ENCODE measurements around the gene NKX1-2. TPM values are rescaled to one million over a fixed set of nuclear protein-coding genes. Genes with fewer than 3 reads are reported as not detected.

NKX1-2 gene
- total RNA-seq, 1 donor from 2014 or later, result under 0.01 TPM

DNA sequence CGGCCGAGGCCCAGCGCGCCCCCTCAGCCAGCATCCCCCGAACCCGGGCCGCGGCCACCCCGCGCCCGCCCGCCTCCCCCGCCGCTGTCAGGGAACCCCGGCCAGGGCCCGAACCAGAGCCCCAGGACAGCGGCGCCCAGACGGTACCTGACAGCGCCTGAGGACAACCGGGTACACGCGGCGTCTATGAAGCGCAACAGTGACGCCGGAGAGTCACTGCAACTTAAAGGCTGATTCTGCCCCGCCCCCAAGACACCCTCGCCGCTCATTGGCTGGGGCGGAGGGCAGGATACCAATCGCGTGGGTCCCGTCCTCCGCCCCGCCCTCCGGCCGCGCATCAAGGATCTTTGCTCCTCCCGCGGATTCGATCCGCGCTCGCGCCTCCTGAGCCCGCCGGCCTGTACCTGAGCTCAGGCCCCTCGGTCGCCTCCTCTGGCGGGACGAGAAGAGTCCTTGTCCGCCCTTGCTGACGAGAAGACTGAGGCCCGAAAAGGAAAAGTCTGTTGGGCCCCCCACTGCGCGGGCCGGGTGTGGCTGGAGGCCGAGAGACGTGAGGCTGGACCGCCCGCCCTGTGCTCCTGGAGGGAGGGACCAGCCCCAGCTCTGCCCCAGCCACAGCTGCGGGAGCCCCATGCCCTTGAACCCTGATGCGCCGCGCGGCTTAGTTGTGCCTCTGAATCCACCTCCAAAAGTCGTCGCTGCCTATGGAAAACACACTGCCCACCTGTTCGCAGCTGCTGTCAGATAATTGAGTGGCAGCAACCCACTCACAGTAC is 30.9 kb downstream of the NKX1-2 start, which contains the start of gene OAT:
OAT (minus strand) TSS at position 198 of the 776 bp plus-strand sequence. CDS start 6,752 bp downstream, outside the sequence.
- FAIRE-seq (peak; percentile 66), DNase-seq (ENCODE audit: low spot score in 2 of 2) (peak; percentile 98 to 99)

DNA sequence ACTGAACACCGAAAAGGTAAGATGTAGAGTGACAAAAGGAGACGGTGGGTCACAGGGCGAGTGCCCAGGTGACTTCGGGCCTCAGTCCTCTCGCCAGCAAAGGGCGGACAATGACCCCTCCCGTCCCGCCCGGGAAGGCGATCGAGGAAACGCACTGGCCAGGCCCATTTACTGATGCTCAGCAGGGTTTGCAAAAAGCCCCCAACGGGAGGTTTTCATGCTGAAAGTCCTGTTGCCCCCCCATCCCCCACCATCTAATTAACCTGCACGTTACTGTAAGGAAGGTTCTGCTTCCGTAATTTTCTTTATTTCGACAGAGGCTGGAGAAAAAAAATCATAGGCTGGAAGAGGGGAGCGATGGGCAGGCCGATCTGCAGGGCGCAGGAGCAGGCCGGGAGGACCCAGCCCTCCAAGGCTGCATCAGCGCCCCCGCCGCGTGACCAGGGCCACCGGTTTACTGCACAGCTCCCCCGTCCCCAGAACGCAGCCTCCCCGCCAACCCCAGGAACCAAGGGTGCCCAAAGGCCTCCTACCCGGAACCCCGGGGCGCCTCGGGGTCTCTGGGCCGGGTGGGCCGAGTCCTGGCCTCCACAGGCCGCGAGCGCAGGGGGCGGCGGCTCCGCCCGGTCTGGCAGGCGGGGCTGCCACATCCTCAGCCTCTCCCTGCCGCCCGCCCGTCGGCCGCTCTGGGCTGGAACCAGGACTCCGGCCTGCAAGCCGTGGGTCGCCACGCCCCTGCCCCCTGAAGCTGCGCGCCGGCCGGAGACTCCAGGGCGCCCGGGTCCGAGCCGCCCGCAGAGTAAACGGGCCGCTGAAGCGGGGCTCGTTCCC is 31.7 kb downstream of the NKX1-2 start:
- FAIRE-seq (no peak), DNase-seq (ENCODE audit: low spot score in 2 of 2) (peak; percentile 47 to 58)

DNA sequence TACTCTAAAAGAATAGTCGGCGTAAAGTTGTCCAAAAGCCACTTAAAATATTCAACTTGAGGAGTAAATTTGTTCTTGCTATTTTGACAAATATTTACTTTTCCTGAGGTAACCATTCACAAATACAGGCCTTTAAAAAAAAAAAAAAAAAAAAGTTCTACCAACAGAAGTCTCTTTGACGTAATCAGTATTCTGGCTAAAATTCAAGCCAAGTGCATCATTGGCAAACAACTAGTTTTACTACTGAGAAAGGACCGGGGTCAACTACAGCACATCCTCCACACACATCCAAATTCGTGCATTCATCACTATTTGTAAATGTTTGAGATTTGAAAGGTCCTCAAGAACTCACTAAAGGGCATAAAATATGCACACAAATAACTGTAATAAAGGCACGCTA is 33.1 kb downstream of the NKX1-2 start:
- no peak for FAIRE-seq
- DNase-seq (ENCODE audit: low spot score in 2 of 2), result no peak

DNA sequence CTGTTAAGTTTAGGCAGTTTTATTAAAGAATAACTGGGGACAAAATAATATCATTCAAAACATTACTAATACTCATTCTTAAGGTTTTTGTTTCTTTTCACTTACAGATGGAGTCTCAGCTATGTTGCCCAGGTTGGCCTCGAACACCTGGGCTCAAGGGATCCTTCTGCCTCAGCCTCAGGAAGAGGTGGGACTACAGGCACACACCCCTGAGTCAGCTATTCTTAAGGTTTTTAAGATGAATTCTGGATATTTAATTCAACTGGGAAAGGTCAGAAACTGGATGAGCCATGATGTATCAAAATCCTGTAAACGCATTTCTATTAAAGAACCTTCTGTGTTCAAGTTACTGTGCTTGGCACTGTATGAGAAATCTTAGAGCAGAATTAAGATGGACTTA is 34.6 kb downstream of the NKX1-2 start:
- FAIRE-seq, result no peak
- no peak for DNase-seq (ENCODE audit: low spot score in 2 of 2)

DNA sequence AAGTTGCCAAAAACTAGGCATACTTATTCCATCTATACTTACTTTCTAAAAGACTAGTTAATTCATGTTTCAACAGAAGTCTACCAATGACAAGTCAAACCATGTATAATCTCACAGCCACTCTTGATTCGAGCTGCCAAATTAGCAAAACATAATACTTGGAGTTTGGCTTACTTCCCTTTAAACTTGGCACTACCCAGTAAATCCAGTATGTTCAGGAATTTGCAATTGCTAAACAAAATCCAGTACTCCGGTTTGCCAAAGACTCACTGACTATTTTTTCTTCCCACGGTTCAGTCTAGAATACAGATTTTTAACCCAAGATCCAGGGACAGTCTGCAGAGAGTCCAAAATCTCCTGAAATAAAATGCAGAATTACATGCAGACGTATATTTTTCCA is 35.8 kb downstream of the NKX1-2 start:
- no peak for DNase-seq (ENCODE audit: low spot score in 2 of 2)

DNA sequence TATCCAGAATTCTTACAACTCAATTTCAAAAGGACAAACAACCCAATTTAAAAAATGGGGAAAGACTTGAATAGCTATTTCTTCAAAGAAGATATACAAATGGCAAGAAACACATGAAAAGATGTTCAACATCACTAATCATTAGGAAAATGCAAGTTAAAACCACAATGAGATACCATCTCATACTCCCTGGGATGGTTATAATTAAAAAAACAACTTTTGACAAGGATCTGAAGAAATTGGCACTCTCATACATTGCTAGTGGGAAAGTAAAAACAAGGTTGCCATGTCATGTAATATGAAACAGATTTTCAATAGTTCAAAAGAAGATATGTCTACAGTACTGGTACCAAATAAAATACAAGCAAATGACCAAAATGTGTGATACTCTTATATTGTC is 40.1 kb downstream of the NKX1-2 start:
- DNase-seq (ENCODE audit: low spot score in 2 of 2) (no peak), FAIRE-seq (no peak)

More for the DNA sequence above, 35.8 kb downstream of the NKX1-2 start:
- no peak for FAIRE-seq

DNA sequence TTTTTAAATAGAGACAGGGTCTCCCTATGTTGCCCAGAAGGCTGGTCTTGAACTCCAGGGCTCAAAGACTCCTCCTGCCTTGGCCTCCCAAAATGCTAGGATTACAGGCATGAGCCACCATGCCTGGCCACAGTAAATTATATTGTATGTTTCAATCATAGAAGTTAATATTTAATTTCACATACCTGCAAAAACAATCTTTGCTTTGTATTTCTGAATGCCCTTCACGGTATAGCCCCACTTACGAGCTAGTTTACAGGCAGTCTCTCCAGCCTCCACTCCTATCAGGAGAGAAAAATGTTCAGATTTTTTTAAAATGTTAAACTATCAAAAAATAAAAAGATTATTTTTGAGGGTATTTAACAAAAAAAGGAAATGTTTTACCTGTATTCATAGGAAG is 41.5 kb downstream of the NKX1-2 start:
- DNase-seq (ENCODE audit: low spot score in 2 of 2) (no peak), FAIRE-seq (no peak)

DNA sequence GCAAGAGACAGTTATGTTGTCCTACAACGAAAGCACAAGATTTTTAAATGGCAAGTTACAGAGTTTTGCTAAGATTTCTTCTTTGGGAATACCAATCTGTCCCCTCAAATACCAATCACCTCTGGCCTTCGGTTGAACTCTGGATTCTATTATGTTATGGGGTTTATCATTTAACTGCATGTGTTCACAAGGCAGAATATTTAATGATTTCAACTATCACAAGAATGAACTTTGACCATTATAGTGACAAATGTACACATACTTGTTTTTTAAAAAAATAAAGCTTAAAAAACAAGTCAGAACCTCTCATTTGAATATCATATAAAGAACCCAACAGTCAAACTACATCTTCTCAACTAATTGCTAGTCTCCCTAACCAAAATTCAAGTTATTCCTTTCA is 42.4 kb downstream of the NKX1-2 start:
- DNase-seq (ENCODE audit: low spot score in 2 of 2), result no peak
- FAIRE-seq, result no peak

DNA sequence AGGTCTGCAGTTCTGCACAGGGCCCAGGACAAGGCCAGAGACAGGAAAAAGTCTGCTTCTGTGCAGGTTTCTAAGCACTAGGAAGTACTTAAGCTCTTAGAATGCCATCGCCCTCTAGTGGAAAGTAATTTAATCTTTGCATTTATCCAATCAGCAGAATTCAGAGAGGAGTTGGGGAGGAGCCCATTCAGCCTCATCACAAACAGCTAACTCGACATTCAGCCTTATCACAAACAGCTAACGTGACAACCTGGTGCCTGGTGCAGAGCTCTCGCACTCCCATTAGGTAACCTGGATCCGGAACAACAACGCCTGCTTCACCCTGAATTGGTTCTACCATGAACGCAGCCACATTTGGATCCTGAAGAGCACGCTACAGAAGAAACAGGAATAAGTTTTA is 46.3 kb downstream of the NKX1-2 start:
- FAIRE-seq (no peak), DNase-seq (ENCODE audit: low spot score in 2 of 2) (no peak)

DNA sequence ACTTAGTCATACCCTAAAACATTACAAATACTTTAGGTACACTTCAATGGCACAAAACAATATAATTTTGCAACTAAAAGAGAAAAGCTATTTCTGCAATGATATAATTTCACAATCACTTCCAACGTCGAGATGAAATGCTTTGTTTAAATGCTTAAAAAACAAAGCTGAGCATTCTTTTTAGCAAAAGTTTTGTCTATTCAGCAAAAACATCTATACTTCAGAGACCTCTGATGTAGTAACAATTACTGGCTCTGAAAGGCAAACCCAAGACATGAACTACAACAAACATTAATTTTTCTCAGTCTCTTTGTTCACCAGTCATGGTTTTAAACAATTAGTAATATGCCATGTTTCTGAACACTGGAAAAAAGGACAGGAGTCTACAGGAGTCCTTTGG is 47.6 kb downstream of the NKX1-2 start:
- DNase-seq (ENCODE audit: low spot score in 2 of 2), result no peak
- FAIRE-seq, result no peak

DNA sequence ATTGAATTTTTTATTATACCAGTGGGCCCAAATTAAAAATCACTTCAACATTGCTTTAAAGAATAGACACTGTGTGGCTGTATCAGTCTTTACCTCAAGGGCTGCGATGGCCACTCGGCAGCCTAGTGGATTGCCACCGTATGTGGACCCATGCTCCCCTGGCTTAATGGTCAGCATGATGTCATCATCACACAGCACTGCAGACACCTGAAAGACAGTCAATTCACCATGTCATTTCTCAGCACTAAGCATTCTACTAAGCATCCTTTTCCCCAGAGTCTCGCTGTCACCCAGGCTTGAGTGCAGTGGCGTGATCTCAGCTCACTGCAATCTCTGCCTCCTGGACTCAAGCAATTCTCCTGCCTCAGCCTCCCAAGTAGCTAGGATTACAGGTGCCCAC is 48.2 kb downstream of the NKX1-2 start:
- FAIRE-seq (no peak), DNase-seq (ENCODE audit: low spot score in 2 of 2) (no peak)

Other genes starting within 250 kb of the NKX1-2 start
- 157 TPM for gene OAT, start 31.1 kb downstream of the NKX1-2 start, total RNA-seq
- gene LHPP, start 11.8 kb upstream of the NKX1-2 start, total RNA-seq, result 16.3 TPM

Measured in frontal cortex (tissue), 4 donors.